Neural progenitor cell (in vitro differentiated cells): ENCODE results near the gene PHLPP2. TPM values are rescaled to one million over a fixed set of nuclear protein-coding genes. Genes with fewer than 3 reads are reported as not detected.
"Not testable (repeated sequence)": the region's sequence is repeated elsewhere in the genome, so short reads cannot be mapped to it uniquely, and the experiment has no call there.

ENCODE experiments used
- DNase-seq: peaks from one replicate; pipeline ENCODE4 v3.0.0-alpha.2; 2016; ENCODE audit warnings: low spot score
- H2AFZ ChIP-seq: fragments of 200-600 bp; sonication (generic); replicated peaks from 2 replicates; pipeline ENCODE4 v1.6.1; 2016; ENCODE audit warnings: antibody characterized with exemption
- H3F3A ChIP-seq: fragments of 200-600 bp; sonication (generic); 2 replicates; pipeline ENCODE4 v1.6.1; 2016; ENCODE audit warnings: antibody characterized with exemption, low read depth
- H3K27ac ChIP-seq: fragments of 200-600 bp; sonication (generic); 2 replicates; pipeline ENCODE4 v1.5.1; 2016; ENCODE audit warnings: mild to moderate bottlenecking
- H3K27me3 ChIP-seq: fragments of 200-600 bp; sonication (generic); 2 replicates; pipeline ENCODE4 v1.6.1; 2016; ENCODE audit warnings: mild to moderate bottlenecking, moderate library complexity
- H3K36me3 ChIP-seq: fragments of 200-600 bp; sonication (generic); 2 replicates; pipeline ENCODE4 v1.5.1; 2016
- H3K4me1 ChIP-seq: fragments of 200-600 bp; sonication (generic); 2 replicates; pipeline ENCODE4 v1.6.1; 2016; ENCODE audit warnings: mixed run types
- H3K4me2 ChIP-seq: fragments of 200-600 bp; sonication (generic); 2 replicates; pipeline ENCODE4 v1.6.1; 2016
- H3K4me3 ChIP-seq: fragments of 200-600 bp; sonication (generic); 2 replicates; pipeline ENCODE4 v1.5.1; 2016
- H3K79me2 ChIP-seq: fragments of 200-600 bp; sonication (generic); 2 replicates; pipeline ENCODE4 v1.6.1; 2016; ENCODE audit warnings: low read depth
- H3K9ac ChIP-seq: fragments of 200-600 bp; sonication (generic); 2 replicates; pipeline ENCODE4 v1.6.1; 2016
- H3K9me3 ChIP-seq: fragments of 200-600 bp; sonication (generic); 2 replicates; pipeline ENCODE4 v1.5.1; 2016; ENCODE audit warnings: low read depth
- H4K20me1 ChIP-seq: fragments of 200-600 bp; sonication (generic); 2 replicates; pipeline ENCODE4 v1.6.1; 2016; ENCODE audit warnings: low read depth
- H3K27ac Mint-ChIP-seq: 3 replicates; pipeline ENCODE4 v1.8.0; 2021; ENCODE audit warnings: mixed read lengths
- H3K27me3 Mint-ChIP-seq: 2 replicates; pipeline ENCODE4 v1.8.0; 2022; ENCODE audit warnings: low read depth, mild to moderate bottlenecking, inconsistent platforms, moderate library complexity, mixed read lengths; ENCODE audit not compliant: insufficient read depth
- H3K36me3 Mint-ChIP-seq: 3 replicates; pipeline ENCODE4 v1.8.0; 2021; ENCODE audit warnings: mixed read lengths
- H3K4me1 Mint-ChIP-seq: 3 replicates; pipeline ENCODE4 v1.8.0; 2021; ENCODE audit warnings: mixed read lengths
- H3K4me3 Mint-ChIP-seq: 3 replicates; pipeline ENCODE4 v1.8.0; 2021; ENCODE audit warnings: mild to moderate bottlenecking, moderate library complexity, mixed read lengths
- H3K9me3 Mint-ChIP-seq: 3 replicates; pipeline ENCODE4 v1.8.0; 2020; ENCODE audit warnings: mixed read lengths
- CTCF ChIP-seq: fragments of 200-600 bp; sonication (generic); IDR thresholded peaks from 2 replicates; pipeline ENCODE4 v1.5.1; 2017; ENCODE audit warnings: antibody characterized with exemption, mild to moderate bottlenecking
- EZH2 ChIP-seq: fragments of 200-600 bp; sonication (generic); IDR thresholded peaks from 2 replicates; pipeline ENCODE4 v1.6.1; 2017; ENCODE audit warnings: antibody characterized with exemption, mild to moderate bottlenecking, moderate library complexity
- EZH2phosphoT487 ChIP-seq: fragments of 200-600 bp; sonication (generic); IDR thresholded peaks from 2 replicates; pipeline ENCODE4 v1.6.1; 2017; ENCODE audit warnings: antibody characterized with exemption
- total RNA-seq: library from RNA; depleted of rRNA; stranded (reverse); fragments of >200 nt; gene quantifications from 2 replicates; pipeline ENCODE4 v1.2.3, GENCODE V29; 2015; ENCODE audit warnings: low replicate concordance

Gene PHLPP2
- total RNA-seq, 1 donor from 2014 or later, result 12.9 TPM

GRCh38 chr16:71625113-71625850 lies 99.2 kb downstream of the PHLPP2 start:
- Histone ChIP-seq H3K27ac (no peak overlapping the region), H3K36me3 (no peaks in the 10 kb centered on the region), H3K9me3 (no peaks in the 10 kb centered on the region), H3K4me1 (no peaks in the 10 kb centered on the region), H4K20me1 (no peaks in the 10 kb centered on the region), H3K9ac (no peak overlapping the region), H2AFZ (no peak overlapping the region), H3K27me3 (peaks cover 44% of the 10 kb centered on the region), H3K4me2 (peak overlapping the region; percentile 99), H3F3A (peaks cover 11% of the 10 kb centered on the region), H3K79me2 (no peaks in the 10 kb centered on the region), H3K4me3 (no peak overlapping the region)
- Mint-ChIP-seq H3K4me1 (peaks cover 9% of the 10 kb centered on the region), H3K36me3 (peaks cover 1% of the 10 kb centered on the region), H3K4me3 (peak overlapping the region; percentile 66), H3K9me3 (no peaks in the 10 kb centered on the region), H3K27ac (no peak overlapping the region), H3K27me3 (peaks cover 26% of the 10 kb centered on the region)
- TF ChIP-seq EZH2phosphoT487, result no peak
- no peak for DNase-seq

- Histone ChIP-seq H3K27ac (no peak overlapping the region), H3K4me2 (no peak overlapping the region), H2AFZ (no peak overlapping the region), H3K4me3 (no peak overlapping the region), H3K36me3 (no peaks in the 10 kb centered on the region), H3K27me3 (peaks cover 44% of the 10 kb centered on the region), H3K9ac (no peak overlapping the region), H3F3A (peaks cover 11% of the 10 kb centered on the region), H3K9me3 (no peaks in the 10 kb centered on the region), H3K79me2 (no peaks in the 10 kb centered on the region), H4K20me1 (no peaks in the 10 kb centered on the region), H3K4me1 (no peaks in the 10 kb centered on the region)
- Mint-ChIP-seq H3K4me3 (no peak overlapping the region), H3K27ac (no peak overlapping the region), H3K27me3 (peaks cover 21% of the 10 kb centered on the region), H3K9me3 (no peaks in the 10 kb centered on the region), H3K36me3 (no peaks in the 10 kb centered on the region), H3K4me1 (peaks cover 3% of the 10 kb centered on the region)
- TF ChIP-seq EZH2, result no peak
- TF ChIP-seq CTCF, result no peak
- no peak for TF ChIP-seq EZH2phosphoT487
- no peak for DNase-seq
These were observed 100.9 kb downstream of the PHLPP2 start for GRCh38 chr16:71623597-71623996.

- no peaks in the 10 kb centered on the region for H3K79me2 ChIP-seq
- no peaks in the 10 kb centered on the region for H4K20me1 ChIP-seq
- H3K4me3 ChIP-seq, result no peak overlapping the region
- TF ChIP-seq EZH2 (no peak), CTCF (no peak), EZH2phosphoT487 (no peak)
- peaks cover 7% of the 10 kb centered on the region for H3F3A ChIP-seq
- H3K27ac ChIP-seq, result no peak overlapping the region
- H3K4me2 ChIP-seq, result no peak overlapping the region
- Mint-ChIP-seq H3K9me3 (no peaks in the 10 kb centered on the region), H3K27me3 (peaks cover 14% of the 10 kb centered on the region), H3K27ac (no peak overlapping the region), H3K4me1 (no peaks in the 10 kb centered on the region), H3K36me3 (no peaks in the 10 kb centered on the region), H3K4me3 (no peak overlapping the region)
- no peaks in the 10 kb centered on the region for H3K4me1 ChIP-seq
- H3K36me3 ChIP-seq, result no peaks in the 10 kb centered on the region
- H2AFZ ChIP-seq, result no peak overlapping the region
- no peak overlapping the region for H3K9ac ChIP-seq
- no peaks in the 10 kb centered on the region for H3K9me3 ChIP-seq
- DNase-seq, result no peak
- peaks cover 34% of the 10 kb centered on the region for H3K27me3 ChIP-seq
These were observed 102.4 kb downstream of the PHLPP2 start for GRCh38 chr16:71622088-71622487.

- no peaks in the 10 kb centered on the region for H3K4me1 ChIP-seq
- H3K4me1 Mint-ChIP-seq, result no peaks in the 10 kb centered on the region
- no peak overlapping the region for H3K9ac ChIP-seq
- H3K36me3 Mint-ChIP-seq, result no peaks in the 10 kb centered on the region
- DNase-seq, result no peak
- H3K9me3 Mint-ChIP-seq, result no peaks in the 10 kb centered on the region
- H3K4me2 ChIP-seq, result no peak overlapping the region
- no peaks in the 10 kb centered on the region for H4K20me1 ChIP-seq
- H3K27ac ChIP-seq, result no peak overlapping the region
- H3K27me3 ChIP-seq, result no peaks in the 10 kb centered on the region
- H3K4me3 Mint-ChIP-seq, result no peak overlapping the region
- peaks cover 7% of the 10 kb centered on the region for H3K27me3 Mint-ChIP-seq
- H3K9me3 ChIP-seq, result no peaks in the 10 kb centered on the region
- H2AFZ ChIP-seq, result no peak overlapping the region
- TF ChIP-seq EZH2 (no peak), CTCF (no peak), EZH2phosphoT487 (no peak)
- H3K4me3 ChIP-seq, result no peak overlapping the region
- no peaks in the 10 kb centered on the region for H3K36me3 ChIP-seq
- no peaks in the 10 kb centered on the region for H3F3A ChIP-seq
- no peak overlapping the region for H3K27ac Mint-ChIP-seq
- no peaks in the 10 kb centered on the region for H3K79me2 ChIP-seq
These were observed 106.1 kb downstream of the PHLPP2 start for GRCh38 chr16:71618429-71618828.

GRCh38 chr16:71614956-71615355 lies 109.5 kb downstream of the PHLPP2 start:
- H3K9me3 Mint-ChIP-seq, H3K4me3 Mint-ChIP-seq, H3K27ac ChIP-seq, H3K4me3 ChIP-seq, DNase-seq, H3K9ac ChIP-seq, H3K36me3 Mint-ChIP-seq, H3K4me1 ChIP-seq, H3K9me3 ChIP-seq, H3K4me2 ChIP-seq, H4K20me1 ChIP-seq, H2AFZ ChIP-seq, H3K27ac Mint-ChIP-seq, H3K4me1 Mint-ChIP-seq, H3K27me3 Mint-ChIP-seq, H3K79me2 ChIP-seq, H3F3A ChIP-seq, H3K27me3 ChIP-seq, H3K36me3 ChIP-seq: not testable (repeated sequence)
